ENCODE data around the gene FAM217B.

The FAM217B gene

DNA sequence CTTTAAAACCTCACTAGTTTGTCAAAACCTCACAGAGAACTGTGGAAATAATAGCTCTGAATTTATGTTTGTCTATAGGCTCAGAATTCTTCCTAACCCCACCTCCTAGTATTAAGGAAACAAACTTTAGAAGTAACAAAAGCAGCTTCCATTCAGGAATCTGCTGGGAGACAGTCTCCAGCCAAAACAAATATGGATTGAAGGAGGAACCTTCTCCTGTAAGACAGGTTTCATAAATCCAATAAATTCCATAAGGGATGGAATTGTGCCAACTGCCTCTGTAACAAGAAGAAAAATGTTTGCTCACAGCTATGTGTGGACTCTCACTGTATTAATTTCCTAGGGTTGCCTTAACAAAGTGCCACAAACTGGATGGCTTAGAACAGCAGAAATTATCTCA lies 14.3 kb upstream of the FAM217B start:
- H3K4me3 ChIP-seq: no peak overlapping the region
- H3K4me1 ChIP-seq: no peaks in the 10 kb centered on the region
- DNase-seq: no peak
- H3K36me3 ChIP-seq: no peaks in the 10 kb centered on the region
- no peak overlapping the region for H3K27ac ChIP-seq
- H3K9me3 ChIP-seq: no peaks in the 10 kb centered on the region
- intact Hi-C loops (cut with DNase I; ENCODE audit: low total_unique reads): no loop called here
- H3K27me3 ChIP-seq: no peaks in the 10 kb centered on the region
- TF ChIP-seq, protein P1, sequence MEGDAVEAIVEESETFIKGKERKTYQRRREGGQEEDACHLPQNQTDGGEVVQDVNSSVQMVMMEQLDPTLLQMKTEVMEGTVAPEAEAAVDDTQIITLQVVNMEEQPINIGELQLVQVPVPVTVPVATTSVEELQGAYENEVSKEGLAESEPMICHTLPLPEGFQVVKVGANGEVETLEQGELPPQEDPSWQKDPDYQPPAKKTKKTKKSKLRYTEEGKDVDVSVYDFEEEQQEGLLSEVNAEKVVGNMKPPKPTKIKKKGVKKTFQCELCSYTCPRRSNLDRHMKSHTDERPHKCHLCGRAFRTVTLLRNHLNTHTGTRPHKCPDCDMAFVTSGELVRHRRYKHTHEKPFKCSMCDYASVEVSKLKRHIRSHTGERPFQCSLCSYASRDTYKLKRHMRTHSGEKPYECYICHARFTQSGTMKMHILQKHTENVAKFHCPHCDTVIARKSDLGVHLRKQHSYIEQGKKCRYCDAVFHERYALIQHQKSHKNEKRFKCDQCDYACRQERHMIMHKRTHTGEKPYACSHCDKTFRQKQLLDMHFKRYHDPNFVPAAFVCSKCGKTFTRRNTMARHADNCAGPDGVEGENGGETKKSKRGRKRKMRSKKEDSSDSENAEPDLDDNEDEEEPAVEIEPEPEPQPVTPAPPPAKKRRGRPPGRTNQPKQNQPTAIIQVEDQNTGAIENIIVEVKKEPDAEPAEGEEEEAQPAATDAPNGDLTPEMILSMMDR (IDR thresholded peaks at IDR 0.05): no peak

DNA sequence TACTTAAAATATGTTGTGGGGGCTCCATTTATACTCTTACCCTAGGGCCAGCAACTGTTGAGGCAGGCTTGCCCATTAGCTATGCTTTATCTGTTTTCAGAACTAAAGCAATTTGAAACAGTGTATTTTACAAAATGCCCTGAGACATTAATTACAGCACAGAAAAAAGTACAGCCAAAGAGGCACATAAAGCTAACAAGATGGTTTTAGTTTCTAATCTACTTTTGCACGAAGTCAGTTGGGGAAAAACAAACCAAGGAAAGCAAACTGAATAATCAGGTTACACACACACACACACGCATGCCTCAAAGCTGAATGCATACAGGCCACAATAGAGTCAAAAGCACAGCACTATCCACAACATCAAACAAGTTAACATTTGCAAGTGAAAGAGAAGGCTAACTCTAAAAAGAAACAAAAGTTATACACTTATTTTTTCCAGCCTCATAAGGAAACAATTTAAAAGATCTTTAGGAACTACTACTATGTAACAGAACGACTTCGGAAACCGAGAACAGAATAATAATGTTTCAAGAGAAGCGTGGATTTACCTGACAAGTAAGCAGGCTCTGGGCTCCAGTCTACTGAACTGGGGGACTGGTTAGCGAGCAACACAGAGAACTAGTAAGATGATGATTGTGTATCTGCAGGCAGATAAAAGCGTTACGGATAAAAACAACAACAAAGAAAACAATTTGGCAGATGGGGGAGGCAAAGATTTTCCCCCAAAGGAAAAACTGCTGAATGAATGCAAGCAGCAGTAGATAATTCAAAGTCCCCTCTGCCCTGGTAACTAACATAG lies 8.5 kb upstream of the FAM217B start:
- TF ChIP-seq, protein P1 (IDR thresholded peaks at IDR 0.05): no peak
- no peak overlapping the region for H3K27ac ChIP-seq

DNA sequence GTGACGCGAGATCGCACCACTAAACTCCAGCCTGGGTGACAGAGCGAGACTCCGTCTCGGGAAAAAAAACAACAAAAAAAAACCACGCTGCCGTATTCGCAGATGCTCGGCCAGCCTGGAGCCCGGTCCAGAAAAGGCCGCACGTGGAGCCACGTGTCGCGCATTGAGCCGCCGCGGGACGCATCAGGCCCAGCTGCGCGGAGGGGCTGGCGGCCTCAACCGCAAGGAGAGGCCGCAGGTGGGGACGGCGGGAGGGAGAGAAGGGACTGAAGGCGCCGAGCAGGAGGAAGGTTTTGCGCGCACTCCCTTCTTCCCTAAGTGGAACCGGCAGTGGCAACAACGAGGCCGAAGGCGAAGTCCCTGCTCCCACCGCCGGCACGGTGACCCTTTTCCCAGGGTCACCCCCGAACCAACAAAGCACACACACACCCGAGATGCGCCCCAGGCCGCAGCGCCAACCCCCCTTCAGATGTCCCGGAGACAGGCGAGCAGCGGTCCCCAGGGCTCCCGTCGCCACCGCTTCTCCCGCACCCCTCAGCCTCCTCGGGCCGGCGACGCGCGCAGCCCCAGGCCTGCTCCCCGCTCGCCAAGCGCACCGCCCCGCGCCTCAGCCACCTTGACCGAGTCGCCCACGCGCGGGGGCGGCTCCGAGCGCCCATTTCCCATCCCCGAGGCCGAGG lies 7.4 kb upstream of the FAM217B start:
- H3K9me3 ChIP-seq: no peaks in the 10 kb centered on the region
- DNase-seq: peak in 1 of 2 donors; percentile 56
- H3K27me3 ChIP-seq: no peaks in the 10 kb centered on the region
- peaks cover 0 to 19% (median 18%) of the 10 kb centered on the region in 4 donors for H3K4me1 ChIP-seq
- peak overlapping the region; percentile 76 to 78 for H3K4me3 ChIP-seq
- H3K36me3 ChIP-seq: no peaks in the 10 kb centered on the region
- no peak overlapping the region for H3K27ac ChIP-seq
- TF ChIP-seq, protein P1 (IDR thresholded peaks at IDR 0.05): no peak
- intact Hi-C loops (cut with DNase I; ENCODE audit: low total_unique reads): no loop called here

More for the DNA sequence above, 8.5 kb upstream of the FAM217B start:
- no peak for DNase-seq
- Histone ChIP-seq H3K4me1 (peaks cover 0 to 10% (median 8%) of the 10 kb centered on the region in 4 donors), H3K27me3 (no peaks in the 10 kb centered on the region), H3K4me3 (no peak overlapping the region), H3K9me3 (no peaks in the 10 kb centered on the region), H3K36me3 (no peaks in the 10 kb centered on the region)
- intact Hi-C loops (cut with DNase I; ENCODE audit: low total_unique reads): no loop called here

DNA sequence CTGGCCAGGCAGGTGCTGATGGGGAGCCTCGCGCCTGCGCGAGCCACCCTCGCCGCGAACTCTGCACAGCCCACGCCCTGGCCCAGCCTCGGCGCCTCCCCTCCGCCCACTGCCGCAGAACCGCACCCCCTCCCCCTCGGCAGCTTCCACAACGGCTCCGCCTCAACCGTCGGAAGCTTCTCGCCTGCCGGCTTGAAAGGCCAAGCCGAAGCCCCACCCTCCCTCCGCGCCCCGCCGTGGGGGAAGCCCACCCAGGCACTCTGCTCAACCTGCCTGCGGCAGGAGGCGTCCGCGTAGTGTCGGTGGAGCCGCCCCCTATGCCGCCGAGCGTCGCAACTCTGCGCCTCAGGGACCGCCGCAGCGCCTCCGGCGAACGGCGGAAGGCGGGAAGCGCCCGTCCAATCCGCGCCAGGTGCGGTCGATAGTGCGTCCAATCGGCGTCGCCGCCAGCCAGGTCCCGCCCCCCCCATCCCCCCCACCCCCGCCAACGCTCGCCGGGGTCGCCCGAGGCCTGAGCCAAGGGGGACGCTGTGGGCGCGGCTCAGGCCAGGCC lies 6.8 kb upstream of the FAM217B start, which contains the start of gene SYCP2:
TSS of gene SYCP2 (minus strand) at position 342 of the 553 bp plus-strand sequence. CDS start 11,224 bp downstream, outside the sequence.
- Histone ChIP-seq H3K4me3 (peak within 1 kb of the TSS; percentile 76 to 78), H3K36me3 (no peaks in the 10 kb centered on the region), H3K9me3 (no peaks in the 10 kb centered on the region), H3K4me1 (peaks cover 3 to 25% (median 24%) of the 10 kb centered on the region in 4 donors), H3K27me3 (no peaks in the 10 kb centered on the region), H3K27ac (peak within 1 kb of the TSS; percentile 66 to 85)
- intact Hi-C loops (cut with DNase I; ENCODE audit: low total_unique reads): no loop called here
- TF ChIP-seq, protein P1 (IDR thresholded peaks at IDR 0.05): no peak
- DNase-seq: peak in 1 of 2 donors; percentile 67

DNA sequence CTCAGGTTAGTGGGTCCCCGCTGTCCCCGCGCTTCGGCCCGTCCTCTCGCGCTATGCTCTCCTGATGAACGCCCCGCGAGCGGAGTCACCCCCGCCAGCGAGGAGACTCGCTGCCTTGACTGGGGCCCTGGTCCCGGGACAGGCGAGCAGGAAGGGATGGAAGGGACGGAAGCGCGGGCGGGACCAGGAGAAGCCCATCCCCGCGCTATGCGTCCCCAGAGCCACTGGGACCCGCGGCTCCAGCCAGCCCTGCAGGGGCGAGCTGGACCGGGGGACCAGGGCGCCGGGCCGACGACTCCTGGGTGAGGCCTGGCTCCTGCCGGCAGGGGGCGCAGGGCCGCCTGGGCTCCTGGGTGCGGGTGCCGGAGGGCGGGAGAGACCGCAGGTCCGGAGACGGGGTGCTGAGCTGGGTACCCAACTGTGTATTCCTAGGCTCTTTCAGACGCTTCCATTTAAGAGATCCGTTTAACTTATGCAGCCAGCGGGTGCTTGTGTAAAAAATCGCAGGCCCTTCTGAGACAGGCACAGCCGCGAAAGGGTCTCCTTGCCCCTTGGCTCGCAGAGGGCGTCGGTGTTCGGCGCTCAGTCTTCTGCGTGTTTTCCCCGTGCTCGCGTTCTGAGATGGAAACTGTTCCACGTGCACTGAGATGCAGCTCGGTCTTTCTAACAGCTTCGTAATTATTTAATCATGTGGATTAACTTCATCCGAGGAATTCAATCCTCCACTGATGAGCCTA lies 6.2 kb upstream of the FAM217B start:
- intact Hi-C loops (cut with DNase I; ENCODE audit: low total_unique reads): no loop called here
- DNase-seq: peak; percentile 68 to 84
- Histone ChIP-seq H3K9me3 (no peaks in the 10 kb centered on the region), H3K4me1 (peaks cover 3 to 32% (median 30%) of the 10 kb centered on the region in 4 donors), H3K27me3 (no peaks in the 10 kb centered on the region), H3K27ac (peak overlapping the region; percentile 66 to 85), H3K4me3 (peak overlapping the region; percentile 76 to 78), H3K36me3 (no peaks in the 10 kb centered on the region)
- TF ChIP-seq, protein P1 (IDR thresholded peaks at IDR 0.05): peak; percentile 89 to 97

Measured in tibial artery (tissue), 4 donors.